HG03103 (cell line): ENCODE results near the gene CCDC57.

Experiments used
- ATAC-seq: cut with Tn5 transposase; IDR thresholded peaks from one replicate; pipeline ENCODE4 v1.9.1; 2021; ENCODE audit warnings: low read depth; ENCODE audit not compliant: unreplicated experiment

CCDC57 gene

GRCh38 chr17:82246365-82247181, 33.9 kb upstream of the CCDC57 start:
- ATAC-seq: no peak

- ATAC-seq: no peak
Observed at GRCh38 chr17:82246040-82246364, 33.4 kb upstream of the CCDC57 start.

GRCh38 chr17:82245134-82246039, 32.7 kb upstream of the CCDC57 start:
- ATAC-seq: no peak

GRCh38 chr17:82244413-82245133, 31.9 kb upstream of the CCDC57 start:
- no peak for ATAC-seq

- no peak for ATAC-seq
Observed at GRCh38 chr17:82243648-82244412, 31.2 kb upstream of the CCDC57 start.

DNA sequence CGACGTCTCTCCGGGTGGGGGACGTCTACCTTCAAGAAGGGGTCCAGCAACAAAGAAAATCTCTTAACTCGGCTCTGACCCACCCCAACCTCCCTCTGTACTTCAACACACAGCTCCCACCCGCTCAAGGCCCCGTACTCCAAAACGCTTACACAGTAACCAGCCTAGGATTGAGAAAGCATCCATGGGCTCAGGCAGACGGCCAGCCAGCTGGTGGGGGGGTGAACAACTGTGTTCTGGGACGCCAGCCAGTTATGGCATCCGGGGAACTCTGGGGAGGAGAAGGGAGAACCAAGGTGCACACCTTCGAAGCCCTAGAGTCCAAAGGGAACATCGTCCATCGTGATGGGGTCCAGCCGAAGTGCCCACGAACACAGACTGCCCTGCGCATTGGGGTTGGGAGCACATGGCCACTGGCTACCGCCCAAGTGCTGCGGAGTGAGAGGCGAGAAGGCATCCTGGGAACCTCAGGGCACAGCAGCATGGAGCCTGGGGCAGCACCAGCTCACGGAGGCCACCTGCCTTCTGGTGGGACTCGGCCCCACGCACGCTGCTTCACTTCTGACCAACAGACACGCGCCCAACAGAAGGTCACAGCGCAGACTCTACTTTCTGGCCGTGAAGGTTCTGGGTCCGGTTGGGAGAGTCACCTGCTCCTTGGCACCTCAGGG, 30.5 kb upstream of the CCDC57 start:
- no peak for ATAC-seq

DNA sequence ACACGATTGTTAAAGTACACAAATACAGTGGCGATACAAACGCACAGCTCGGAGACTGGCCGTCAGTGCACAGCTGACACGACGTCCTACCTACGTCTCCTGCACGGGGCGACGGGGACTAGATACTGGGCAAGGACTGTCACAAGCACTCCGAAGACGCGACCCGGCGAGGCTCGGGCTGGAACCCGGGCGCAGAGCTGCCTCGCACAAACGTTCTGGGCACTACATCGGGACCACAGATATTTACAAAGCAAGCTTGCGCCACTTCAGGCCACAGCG, 30.0 kb upstream of the CCDC57 start:
- ATAC-seq: no peak

DNA sequence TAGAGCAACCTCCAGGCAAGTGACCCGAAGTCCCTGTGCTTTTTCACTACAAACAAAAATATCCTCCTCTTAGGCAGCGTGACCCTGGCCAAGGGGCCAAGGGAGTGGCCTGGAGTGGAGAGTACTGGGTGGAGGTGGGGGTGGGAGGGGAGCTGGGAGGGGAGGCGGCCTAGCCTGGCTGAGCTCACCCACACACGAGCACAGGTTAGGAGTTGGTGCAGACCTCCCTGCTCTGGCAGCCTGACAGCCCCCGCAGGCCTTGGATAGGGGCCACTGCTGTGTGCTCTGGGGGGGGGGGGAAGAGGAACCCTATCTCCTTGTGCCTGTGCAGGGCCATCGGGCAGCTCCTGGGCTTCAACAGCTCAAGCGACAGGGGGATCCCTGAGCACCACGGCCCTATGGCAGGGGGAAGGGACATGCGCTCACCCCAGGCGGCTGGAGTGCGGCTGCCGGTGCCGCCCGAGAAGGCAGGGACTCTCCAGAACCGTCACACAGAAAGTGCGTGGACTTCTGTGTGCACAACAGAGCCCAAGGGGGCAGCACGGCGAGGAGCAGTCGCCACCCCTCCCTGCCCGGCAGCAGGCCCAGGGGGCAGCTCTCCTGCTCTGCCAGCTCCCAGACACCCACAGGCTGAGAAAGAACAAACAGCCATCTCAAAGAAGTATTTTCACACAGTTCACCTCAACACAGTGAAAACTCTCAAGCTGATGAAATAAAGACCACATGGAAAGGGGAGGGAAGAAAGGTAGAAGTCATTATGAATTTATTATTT, 29.5 kb upstream of the CCDC57 start:
- no peak for ATAC-seq

DNA sequence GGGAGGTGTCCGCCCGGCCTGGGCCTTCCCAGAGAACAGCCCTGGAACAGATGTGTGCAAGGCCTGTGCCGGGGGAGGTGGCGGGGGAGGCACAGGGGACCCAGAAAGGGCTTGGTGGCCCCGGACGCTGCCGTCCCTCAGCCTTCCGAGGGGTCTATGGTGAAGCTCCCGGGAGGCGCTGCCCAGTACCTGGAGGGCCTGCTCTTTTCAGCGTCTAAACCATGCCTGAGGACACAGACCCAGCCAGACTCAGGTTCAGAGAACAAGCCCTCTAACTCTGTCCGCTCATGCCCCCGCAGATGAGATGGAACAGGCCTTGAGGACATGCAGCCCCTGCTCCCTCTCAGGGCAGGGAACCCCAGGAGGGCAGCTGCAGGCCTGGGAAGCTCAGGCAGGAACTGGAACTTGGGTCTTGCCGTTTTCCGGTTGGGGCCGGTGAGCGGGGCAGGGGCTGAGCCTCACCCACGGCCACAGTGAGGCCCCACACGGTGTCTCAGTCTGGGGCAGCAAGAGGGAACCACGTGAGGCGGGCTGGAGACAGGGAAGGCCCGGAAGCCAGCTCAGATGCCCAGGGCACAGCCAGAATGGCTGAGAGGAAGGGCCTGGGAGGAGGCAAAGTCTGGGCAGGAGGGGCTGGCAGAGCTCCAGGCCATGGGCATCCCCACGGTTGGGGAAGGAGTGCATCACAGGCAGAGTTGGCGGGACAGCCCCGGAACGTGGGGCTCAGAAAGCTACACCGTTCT, 28.7 kb upstream of the CCDC57 start:
- ATAC-seq: no peak

DNA sequence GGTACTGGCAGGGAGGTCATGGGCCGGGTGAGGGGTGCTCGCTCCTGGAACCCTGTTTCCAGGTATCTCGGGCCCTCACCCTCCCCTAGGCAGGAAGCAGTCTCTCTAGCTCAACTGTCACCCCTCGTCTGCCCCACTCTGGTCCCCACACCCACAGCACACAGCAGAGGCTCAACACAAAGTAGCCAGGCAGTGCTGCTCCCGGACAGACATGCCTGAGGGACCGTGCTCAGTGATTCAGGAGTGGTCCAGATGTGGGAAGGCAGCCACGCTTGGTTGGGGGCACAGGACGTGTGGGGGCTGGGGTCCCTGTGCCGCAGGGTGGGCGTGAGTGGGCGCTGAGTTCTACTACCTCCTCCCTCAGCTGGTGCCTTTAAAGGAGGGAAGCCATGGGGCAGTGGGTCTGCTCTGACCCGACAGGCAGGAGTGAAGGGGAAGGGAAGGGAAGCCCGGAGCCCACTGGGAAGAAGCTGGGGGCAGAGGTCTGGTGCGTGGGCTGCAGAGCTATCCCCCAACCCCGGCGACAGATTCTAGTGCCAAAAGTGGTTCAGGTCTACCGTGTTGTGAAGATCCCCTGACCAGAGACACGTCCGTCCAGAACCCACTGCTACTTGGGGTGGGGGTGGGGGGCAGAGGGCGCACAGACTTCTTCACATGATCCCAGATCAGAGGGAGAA, 28.0 kb upstream of the CCDC57 start:
- no peak for ATAC-seq

- ATAC-seq: no peak
Observed at GRCh38 chr17:82239926-82240505, 27.4 kb upstream of the CCDC57 start.

GRCh38 chr17:82239401-82239925, 26.8 kb upstream of the CCDC57 start:
- ATAC-seq: no peak

DNA sequence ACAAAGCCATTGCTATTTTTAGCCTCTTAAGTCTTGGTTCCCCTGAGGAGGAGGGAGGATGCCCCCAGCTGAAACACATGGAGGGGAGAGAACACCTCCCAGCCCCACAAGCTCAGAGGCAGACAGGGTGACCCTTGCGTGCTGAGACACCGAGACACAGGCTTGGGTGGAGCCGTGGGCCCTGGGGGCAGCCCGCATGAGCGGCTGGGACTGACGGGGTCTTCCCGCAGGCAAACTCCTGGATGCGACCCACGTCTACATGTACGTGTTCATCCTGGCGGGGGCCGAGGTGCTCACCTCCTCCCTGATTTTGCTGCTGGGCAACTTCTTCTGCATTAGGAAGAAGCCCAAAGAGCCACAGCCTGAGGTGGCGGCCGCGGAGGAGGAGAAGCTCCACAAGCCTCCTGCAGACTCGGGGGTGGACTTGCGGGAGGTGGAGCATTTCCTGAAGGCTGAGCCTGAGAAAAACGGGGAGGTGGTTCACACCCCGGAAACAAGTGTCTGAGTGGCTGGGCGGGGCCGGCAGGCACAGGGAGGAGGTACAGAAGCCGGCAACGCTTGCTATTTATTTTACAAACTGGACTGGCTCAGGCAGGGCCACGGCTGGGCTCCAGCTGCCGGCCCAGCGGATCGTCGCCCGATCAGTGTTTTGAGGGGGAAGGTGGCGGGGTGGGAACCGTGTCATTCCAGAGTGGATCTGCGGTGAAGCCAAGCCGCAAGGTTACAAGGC, 26.0 kb upstream of the CCDC57 start:
- no peak for ATAC-seq

DNA sequence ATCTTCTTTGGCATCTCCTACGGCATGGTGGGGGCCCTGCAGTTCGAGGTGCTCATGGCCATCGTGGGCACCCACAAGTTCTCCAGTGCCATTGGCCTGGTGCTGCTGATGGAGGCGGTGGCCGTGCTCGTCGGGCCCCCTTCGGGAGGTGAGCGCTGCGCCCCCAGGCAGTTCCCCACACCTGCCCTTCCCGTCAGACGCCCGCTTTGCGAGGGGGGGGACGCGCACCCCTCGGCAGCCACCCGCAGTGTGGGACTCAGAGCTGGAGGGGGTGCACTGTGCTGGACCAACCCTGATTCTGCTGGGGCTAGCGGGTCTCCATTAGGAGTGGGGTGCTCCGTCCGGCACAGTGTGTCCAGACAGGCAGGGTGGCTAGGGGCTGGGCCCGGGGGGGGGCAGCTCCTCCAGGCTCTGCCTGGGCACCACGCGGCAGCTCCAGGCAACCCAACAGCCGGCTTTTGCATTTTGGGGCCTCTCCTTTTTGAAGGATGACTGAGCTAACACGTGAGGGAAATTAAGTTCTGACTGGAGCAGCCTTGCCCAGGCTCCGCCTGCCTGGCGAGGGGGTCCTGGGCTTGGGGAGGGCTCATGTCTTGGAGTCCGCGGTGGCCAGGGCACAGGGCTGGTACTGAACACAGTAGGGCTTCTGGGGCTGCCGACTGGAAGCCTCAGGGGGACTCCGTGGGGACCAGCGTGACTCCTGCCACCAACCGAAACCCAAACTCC, 25.3 kb upstream of the CCDC57 start:
- ATAC-seq: no peak

DNA sequence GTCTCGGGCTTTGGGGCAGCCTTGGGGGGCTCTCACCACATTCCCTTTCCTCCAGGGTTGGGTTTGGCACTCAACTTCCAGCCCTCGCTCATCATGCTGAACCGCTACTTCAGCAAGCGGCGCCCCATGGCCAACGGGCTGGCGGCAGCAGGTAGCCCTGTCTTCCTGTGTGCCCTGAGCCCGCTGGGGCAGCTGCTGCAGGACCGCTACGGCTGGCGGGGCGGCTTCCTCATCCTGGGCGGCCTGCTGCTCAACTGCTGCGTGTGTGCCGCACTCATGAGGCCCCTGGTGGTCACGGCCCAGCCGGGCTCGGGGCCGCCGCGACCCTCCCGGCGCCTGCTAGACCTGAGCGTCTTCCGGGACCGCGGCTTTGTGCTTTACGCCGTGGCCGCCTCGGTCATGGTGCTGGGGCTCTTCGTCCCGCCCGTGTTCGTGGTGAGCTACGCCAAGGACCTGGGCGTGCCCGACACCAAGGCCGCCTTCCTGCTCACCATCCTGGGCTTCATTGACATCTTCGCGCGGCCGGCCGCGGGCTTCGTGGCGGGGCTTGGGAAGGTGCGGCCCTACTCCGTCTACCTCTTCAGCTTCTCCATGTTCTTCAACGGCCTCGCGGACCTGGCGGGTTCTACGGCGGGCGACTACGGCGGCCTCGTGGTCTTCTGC, 24.6 kb upstream of the CCDC57 start:
- ATAC-seq: no peak
